Measurements from ENCODE around the gene PRDM2. TPM values are rescaled to one million over a fixed set of nuclear protein-coding genes. Genes with fewer than 3 reads are reported as not detected.
A peak's percentile ranks its signal among the peaks of the same experiment; 100 is the strongest.

PRDM2 gene
- total RNA-seq, 1 donor from 2014 or later: 12.5 TPM

DNA sequence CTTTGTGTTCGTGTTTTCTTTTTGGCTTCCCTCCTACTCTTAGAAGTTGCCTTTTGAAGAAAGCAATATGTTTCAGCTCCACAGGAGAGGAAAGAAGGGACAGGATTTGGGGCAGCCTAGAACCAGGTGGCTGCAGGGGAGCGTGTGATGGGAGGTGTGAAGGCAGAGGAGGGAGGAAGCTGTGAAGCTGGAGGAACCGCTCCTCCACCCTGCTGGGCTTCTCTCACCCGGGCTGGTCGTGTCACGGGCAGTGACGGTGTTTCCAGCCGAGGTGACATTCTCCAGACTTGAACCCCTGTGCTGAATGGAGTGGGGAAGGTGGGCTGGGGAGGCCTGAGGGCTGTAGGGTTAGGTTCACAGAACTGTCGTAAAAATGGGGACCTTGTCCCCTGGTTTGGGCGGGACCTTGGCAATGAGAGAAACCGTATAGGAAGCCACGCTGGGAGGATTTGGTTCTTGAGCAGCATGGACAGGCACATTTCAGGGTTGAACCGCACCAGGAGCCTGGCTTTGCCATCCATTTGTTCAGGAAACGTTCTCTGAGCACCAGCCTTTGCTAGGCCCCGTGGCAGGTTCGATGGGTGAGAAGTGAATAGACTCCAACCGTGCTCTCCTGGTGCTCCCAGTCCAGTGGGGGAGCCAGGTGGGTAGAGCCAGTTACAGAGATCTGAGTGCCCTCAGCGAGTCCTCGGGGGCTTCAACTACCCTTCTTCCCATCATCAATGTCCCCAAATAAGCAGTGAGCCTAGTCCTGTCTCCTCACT lies 103.0 kb downstream of the PRDM2 start:
- no peak for DNase-seq (ENCODE audit: low read depth)
- TF ChIP-seq, protein P1, sequence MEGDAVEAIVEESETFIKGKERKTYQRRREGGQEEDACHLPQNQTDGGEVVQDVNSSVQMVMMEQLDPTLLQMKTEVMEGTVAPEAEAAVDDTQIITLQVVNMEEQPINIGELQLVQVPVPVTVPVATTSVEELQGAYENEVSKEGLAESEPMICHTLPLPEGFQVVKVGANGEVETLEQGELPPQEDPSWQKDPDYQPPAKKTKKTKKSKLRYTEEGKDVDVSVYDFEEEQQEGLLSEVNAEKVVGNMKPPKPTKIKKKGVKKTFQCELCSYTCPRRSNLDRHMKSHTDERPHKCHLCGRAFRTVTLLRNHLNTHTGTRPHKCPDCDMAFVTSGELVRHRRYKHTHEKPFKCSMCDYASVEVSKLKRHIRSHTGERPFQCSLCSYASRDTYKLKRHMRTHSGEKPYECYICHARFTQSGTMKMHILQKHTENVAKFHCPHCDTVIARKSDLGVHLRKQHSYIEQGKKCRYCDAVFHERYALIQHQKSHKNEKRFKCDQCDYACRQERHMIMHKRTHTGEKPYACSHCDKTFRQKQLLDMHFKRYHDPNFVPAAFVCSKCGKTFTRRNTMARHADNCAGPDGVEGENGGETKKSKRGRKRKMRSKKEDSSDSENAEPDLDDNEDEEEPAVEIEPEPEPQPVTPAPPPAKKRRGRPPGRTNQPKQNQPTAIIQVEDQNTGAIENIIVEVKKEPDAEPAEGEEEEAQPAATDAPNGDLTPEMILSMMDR (conservative IDR thresholded peaks at IDR 0.05; ENCODE audit: low read depth, low read length): no peak
- H3K4me3 ChIP-seq (ENCODE audit: low read depth, low read length): no peak overlapping the region

DNA sequence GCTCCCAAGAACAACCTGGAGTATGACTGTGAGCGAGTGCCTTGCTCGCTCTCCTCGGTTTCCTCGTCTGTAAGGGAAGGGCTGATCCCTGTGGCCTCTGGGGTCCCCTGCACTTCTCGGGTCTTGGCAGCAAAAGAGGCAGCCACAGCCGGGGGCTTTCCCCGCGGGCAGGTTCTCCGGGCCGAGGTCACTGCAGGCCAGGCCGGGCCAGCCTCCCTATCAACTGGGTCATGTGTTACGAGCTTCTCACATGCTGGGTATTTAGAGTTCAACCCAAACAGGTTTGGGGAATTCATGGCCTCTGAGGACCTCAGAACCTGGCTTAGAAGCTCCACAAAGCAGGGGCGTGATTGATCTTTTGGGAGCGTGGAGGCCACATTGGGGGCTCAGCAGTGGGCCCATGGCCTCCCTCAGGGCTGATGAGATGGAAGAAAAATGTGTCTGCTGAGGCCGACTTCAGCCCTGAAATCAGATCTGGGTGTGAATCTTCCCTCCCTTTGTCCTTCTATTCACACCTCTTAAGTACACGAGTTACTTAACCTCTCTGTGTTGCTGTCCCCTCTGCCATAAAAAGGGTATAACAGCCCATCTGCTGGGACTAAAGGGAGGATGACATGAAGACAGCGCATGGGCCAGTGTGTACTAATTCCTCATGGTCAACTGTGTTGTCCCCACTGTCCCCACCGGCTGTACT lies 103.7 kb downstream of the PRDM2 start:
- no peak overlapping the region for H3K4me3 ChIP-seq (ENCODE audit: low read depth, low read length)
- no peak for DNase-seq (ENCODE audit: low read depth)
- TF ChIP-seq, protein P1 (conservative IDR thresholded peaks at IDR 0.05; ENCODE audit: low read depth, low read length): no peak

DNA sequence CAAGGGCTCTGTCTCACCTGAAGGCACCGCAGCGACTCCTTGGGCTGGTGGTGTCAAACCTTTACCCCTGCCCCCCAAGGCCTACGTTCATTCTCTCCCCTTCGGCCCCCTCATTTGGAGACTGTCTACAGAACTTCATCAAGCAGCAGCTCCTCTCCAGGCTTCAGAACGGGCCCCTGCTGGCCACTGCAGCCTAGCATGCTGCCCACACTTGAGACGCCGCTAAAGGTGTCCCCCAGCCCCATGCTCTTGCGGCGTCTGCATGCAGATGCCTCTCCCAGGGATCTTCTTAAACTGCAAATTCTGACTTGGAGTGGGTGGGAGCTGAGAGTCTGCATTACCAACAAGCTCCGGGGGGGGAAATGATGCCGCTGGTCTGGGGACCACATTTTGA lies 104.2 kb downstream of the PRDM2 start:
- DNase-seq (ENCODE audit: low read depth): no peak
- no peak overlapping the region for H3K4me3 ChIP-seq (ENCODE audit: low read depth, low read length)
- TF ChIP-seq, protein P1 (conservative IDR thresholded peaks at IDR 0.05; ENCODE audit: low read depth, low read length): no peak

DNA sequence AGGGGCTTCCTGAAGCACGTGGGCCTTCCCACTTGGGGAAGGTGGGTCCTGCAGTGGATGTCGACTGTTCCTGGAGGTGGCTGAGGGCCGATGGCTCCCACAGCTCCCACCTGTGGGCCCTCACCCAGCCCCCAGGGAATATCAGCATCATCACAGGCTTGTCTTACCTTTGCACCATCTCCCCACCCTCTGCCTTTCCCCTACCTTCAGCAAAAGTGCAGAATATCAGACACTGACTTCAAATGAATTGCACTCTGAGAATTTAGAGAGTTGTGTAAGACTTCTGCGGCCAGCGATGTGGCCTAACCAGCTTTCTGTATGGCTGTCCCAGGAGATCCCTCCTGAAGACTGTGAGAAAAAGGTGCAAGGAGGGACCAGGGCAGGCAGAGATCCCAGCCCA lies 105.4 kb downstream of the PRDM2 start:
- no peak for DNase-seq (ENCODE audit: low read depth)
- no peak overlapping the region for H3K4me3 ChIP-seq (ENCODE audit: low read depth, low read length)
- TF ChIP-seq, protein P1 (conservative IDR thresholded peaks at IDR 0.05; ENCODE audit: low read depth, low read length): no peak

DNA sequence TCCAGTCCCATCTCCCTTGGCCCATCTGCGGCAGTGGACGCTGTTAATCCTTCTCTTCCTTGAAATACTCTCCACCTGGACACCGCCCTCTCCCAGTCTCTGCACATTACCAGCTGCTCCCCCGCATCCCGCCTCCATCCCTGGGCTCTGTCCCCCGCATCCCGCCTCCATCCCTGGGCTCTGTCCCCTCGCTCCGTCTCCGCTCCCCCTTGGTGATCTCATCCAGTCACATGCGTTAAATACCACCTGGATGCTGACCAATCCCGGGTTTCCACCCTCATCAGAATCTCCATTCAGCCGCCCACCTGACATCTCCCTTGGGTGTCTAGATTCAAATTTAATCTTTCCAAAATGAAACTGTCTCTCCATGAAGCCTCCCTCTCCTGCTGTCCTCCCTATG lies 106.1 kb downstream of the PRDM2 start:
- no peak overlapping the region for H3K4me3 ChIP-seq (ENCODE audit: low read depth, low read length)
- DNase-seq (ENCODE audit: low read depth): no peak
- TF ChIP-seq, protein P1 (conservative IDR thresholded peaks at IDR 0.05; ENCODE audit: low read depth, low read length): no peak

DNA sequence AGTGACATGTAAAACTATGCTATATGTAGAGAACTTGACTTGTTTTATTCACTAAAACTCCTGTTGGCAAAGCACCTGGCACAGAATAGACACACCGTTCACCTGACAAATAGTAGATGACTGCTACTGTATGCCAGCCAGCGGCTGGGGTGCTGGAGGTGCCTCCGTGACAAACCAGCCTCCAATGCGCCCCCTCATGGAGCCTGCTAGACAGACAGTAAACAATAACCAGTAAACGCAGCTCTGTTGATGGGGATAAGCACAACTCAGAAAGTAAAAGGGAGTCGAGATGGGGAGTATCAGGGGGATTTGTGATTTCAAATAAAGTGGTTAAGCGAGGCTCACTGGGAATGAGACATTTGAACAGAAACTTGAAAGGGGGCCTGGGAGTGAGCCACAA lies 107.2 kb downstream of the PRDM2 start:
- TF ChIP-seq, protein P1 (conservative IDR thresholded peaks at IDR 0.05; ENCODE audit: low read depth, low read length): peak; percentile 31
- no peak for DNase-seq (ENCODE audit: low read depth)
- no peak overlapping the region for H3K4me3 ChIP-seq (ENCODE audit: low read depth, low read length)
